KMS-11 (cell line): ENCODE data around the gene PPIG.
"Not testable (repeated sequence)": the region's sequence is repeated elsewhere in the genome, so short reads cannot be mapped to it uniquely, and the experiment has no call there.

ENCODE experiments used
- H2AFZ ChIP-seq: fragments of 200-600 bp; sonication (generic); 2 replicates; pipeline ENCODE4 v1.6.1; 2016; ENCODE audit warnings: antibody characterized with exemption, mixed run types, low read depth
- H3K27ac ChIP-seq: fragments of 200-600 bp; sonication (generic); 2 replicates; pipeline ENCODE4 v1.6.1; 2016; ENCODE audit warnings: mild to moderate bottlenecking, mixed run types
- H3K27me3 ChIP-seq: fragments of 200-600 bp; sonication (generic); 2 replicates; pipeline ENCODE4 v1.6.1; 2017; ENCODE audit warnings: mild to moderate bottlenecking, low read depth, mixed run types, moderate library complexity; ENCODE audit not compliant: insufficient read depth
- H3K36me3 ChIP-seq: fragments of 200-600 bp; sonication (generic); 2 replicates; pipeline ENCODE4 v1.6.1; 2017; ENCODE audit warnings: mild to moderate bottlenecking, mixed run types; ENCODE audit not compliant: insufficient read depth
- H3K4me1 ChIP-seq: fragments of 200-600 bp; sonication (generic); 2 replicates; pipeline ENCODE4 v1.6.1; 2016; ENCODE audit warnings: mild to moderate bottlenecking, low read depth, mixed run types; ENCODE audit not compliant: poor library complexity, severe bottlenecking
- H3K4me2 ChIP-seq: fragments of 200-600 bp; sonication (generic); 2 replicates; pipeline ENCODE4 v1.7.0; 2016; ENCODE audit warnings: mild to moderate bottlenecking, mixed run types
- H3K4me3 ChIP-seq: fragments of 200-600 bp; sonication (generic); IDR thresholded peaks from 2 replicates; pipeline ENCODE4 v1.6.1; 2017; ENCODE audit warnings: low read depth, low read length, mixed read lengths; ENCODE audit not compliant: insufficient read depth
- H3K79me2 ChIP-seq: fragments of 200-600 bp; sonication (generic); 2 replicates; pipeline ENCODE4 v1.6.1; 2016; ENCODE audit warnings: low read depth, mixed run types; ENCODE audit not compliant: insufficient read depth
- H3K9ac ChIP-seq: fragments of 200-600 bp; sonication (generic); 2 replicates; pipeline ENCODE4 v1.6.1; 2016; ENCODE audit warnings: mild to moderate bottlenecking, mixed run types
- H4K20me1 ChIP-seq: fragments of 200-600 bp; sonication (generic); 2 replicates; pipeline ENCODE4 v1.6.1; 2016; ENCODE audit warnings: mild to moderate bottlenecking, mixed run types; ENCODE audit not compliant: insufficient read depth
- CTCF ChIP-seq: fragments of 200-600 bp; sonication (generic); conservative IDR thresholded peaks from 2 replicates; pipeline ENCODE4 v1.6.1; 2017; ENCODE audit warnings: low read depth, mild to moderate bottlenecking, antibody characterized with exemption, low read length, moderate library complexity, mixed read lengths

The PPIG gene

DNA sequence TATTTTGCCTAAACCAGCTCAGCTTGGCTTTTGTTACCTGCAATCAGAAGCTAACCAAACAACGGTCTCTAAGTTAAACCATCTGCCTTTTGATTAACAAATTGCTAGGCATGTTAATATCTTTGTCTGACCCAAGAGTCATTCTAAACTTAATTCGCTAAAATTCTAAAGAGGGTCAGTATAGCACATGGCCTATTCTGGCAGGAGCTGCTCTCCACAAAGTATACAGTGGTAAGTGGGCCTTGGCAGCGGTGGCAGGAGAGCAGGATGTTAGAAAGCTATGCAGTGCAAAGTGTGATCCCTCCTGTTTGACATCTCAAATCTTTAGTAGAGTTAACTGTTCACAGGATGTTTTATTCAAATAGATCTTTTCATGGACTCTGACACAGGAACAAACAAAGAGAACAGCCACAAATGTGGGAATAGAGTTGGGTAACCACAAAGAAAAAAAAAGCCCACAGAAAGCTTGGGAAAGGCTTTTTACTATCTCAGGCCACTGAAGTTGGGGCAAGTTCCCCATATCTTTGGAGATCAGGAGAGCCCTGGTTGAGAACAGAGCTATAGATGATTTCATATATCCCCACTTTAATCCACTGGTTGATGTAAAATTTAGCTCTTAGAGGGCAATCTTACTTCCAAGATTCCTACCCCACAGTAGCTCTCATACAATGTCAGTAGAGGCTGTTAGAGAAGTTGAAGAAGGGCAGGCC lies 99.4 kb downstream of the PPIG start:
- H3K36me3 ChIP-seq, result no peaks in the 10 kb centered on the region
- no peak overlapping the region for H2AFZ ChIP-seq
- no peak overlapping the region for H3K4me3 ChIP-seq
- no peak overlapping the region for H3K27ac ChIP-seq
- no peaks in the 10 kb centered on the region for H3K4me1 ChIP-seq
- H3K79me2 ChIP-seq, result no peaks in the 10 kb centered on the region
- no peaks in the 10 kb centered on the region for H4K20me1 ChIP-seq
- H3K27me3 ChIP-seq, result no peaks in the 10 kb centered on the region
- no peak for TF ChIP-seq CTCF
- H3K9ac ChIP-seq, result no peak overlapping the region
- no peak overlapping the region for H3K4me2 ChIP-seq

DNA sequence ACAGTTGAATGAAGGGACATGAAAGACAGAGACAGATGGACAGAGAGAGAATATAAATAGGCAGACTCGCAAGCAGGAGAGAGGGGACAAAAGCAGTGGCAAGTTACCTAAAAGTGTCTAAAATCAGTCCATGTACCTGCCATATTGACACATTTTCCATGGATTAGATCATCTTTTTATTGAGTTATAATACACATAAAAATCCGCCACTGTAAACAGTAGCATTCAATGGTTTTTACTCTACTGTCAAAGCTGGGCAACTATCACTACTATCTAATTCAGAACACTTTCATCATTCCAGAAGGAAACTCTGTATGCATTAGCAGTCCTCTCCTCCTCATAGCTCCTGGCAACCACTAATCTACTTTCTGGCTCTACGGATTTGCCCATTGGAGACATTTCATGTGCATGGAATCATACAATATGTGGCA lies 100.0 kb downstream of the PPIG start:
- TF ChIP-seq CTCF, result no peak
- Histone ChIP-seq H3K27me3 (no peaks in the 10 kb centered on the region), H3K79me2 (no peaks in the 10 kb centered on the region), H3K9ac (no peak overlapping the region), H4K20me1 (no peaks in the 10 kb centered on the region), H3K4me2 (no peak overlapping the region), H3K36me3 (no peaks in the 10 kb centered on the region), H3K4me1 (no peaks in the 10 kb centered on the region), H3K27ac (no peak overlapping the region), H2AFZ (no peak overlapping the region), H3K4me3 (no peak overlapping the region)

GRCh38 chr2:169684712-169685111 lies 100.6 kb downstream of the PPIG start:
- H3K27ac ChIP-seq, H3K36me3 ChIP-seq, H2AFZ ChIP-seq, H3K4me2 ChIP-seq, H3K9ac ChIP-seq, H4K20me1 ChIP-seq, H3K27me3 ChIP-seq, H3K79me2 ChIP-seq, H3K4me3 ChIP-seq, H3K4me1 ChIP-seq: not testable (repeated sequence)

DNA sequence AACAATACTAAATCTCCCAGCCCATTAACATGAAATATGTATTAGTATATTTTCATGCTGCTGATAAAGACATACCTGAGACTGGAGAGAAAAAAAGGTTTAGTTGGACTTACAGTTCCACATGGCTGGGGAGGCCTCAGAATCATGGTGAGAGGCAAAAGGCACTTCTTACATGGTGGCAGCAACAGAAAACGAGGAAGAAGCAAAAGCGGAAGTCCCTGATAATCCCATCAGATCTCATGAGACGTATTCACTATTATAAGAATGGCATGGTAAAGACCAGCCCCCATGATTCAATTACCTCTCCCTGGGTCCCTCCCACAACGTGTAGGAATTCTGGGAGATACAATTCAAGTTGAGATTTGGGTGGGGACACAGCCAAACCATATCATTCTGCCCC lies 102.7 kb downstream of the PPIG start:
- H3K9ac ChIP-seq, H3K36me3 ChIP-seq, H3K4me1 ChIP-seq, H3K27me3 ChIP-seq, H4K20me1 ChIP-seq, H3K79me2 ChIP-seq, H3K27ac ChIP-seq, H3K4me3 ChIP-seq, H3K4me2 ChIP-seq, H2AFZ ChIP-seq: not testable (repeated sequence)

GRCh38 chr2:169687943-169688342 lies 103.8 kb downstream of the PPIG start:
- not testable (repeated sequence) for H4K20me1 ChIP-seq, H3K9ac ChIP-seq, H3K79me2 ChIP-seq, H3K4me2 ChIP-seq, H3K4me3 ChIP-seq, H3K4me1 ChIP-seq, H3K27ac ChIP-seq, H2AFZ ChIP-seq, H3K27me3 ChIP-seq, H3K36me3 ChIP-seq

DNA sequence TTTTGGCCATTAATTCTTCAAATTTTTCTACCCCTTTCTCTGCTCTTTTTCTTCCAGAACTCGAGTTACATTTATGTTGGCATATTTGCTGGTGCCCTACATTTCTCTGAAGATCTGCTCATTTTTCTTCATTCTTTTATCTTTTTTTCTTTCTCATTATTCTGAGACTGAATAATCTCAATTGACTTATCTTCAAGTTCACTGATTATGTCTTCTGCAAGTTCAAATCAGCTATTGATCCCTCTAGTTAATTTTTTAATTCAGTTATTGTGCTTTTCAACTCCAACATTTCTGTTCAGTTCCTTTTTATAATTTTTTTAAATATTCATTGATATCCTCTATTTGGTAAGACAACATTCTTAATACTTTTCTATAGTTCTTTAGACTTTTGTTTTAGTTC lies 106.8 kb downstream of the PPIG start:
- H3K4me1 ChIP-seq, result peaks cover 13% of the 10 kb centered on the region
- H3K9ac ChIP-seq, result no peak overlapping the region
- H3K36me3 ChIP-seq, result no peaks in the 10 kb centered on the region
- H3K27ac ChIP-seq, result no peak overlapping the region
- TF ChIP-seq CTCF, result no peak
- H3K27me3 ChIP-seq, result no peaks in the 10 kb centered on the region
- no peak overlapping the region for H3K4me3 ChIP-seq
- H3K4me2 ChIP-seq, result no peak overlapping the region
- H4K20me1 ChIP-seq, result no peaks in the 10 kb centered on the region
- no peak overlapping the region for H2AFZ ChIP-seq
- H3K79me2 ChIP-seq, result 0 out of 2 replicates have a peak, but pooled peaks cover 6% of the 10 kb centered on the region
